Measurements from ENCODE around the gene CSNK2B.

Gene CSNK2B

DNA sequence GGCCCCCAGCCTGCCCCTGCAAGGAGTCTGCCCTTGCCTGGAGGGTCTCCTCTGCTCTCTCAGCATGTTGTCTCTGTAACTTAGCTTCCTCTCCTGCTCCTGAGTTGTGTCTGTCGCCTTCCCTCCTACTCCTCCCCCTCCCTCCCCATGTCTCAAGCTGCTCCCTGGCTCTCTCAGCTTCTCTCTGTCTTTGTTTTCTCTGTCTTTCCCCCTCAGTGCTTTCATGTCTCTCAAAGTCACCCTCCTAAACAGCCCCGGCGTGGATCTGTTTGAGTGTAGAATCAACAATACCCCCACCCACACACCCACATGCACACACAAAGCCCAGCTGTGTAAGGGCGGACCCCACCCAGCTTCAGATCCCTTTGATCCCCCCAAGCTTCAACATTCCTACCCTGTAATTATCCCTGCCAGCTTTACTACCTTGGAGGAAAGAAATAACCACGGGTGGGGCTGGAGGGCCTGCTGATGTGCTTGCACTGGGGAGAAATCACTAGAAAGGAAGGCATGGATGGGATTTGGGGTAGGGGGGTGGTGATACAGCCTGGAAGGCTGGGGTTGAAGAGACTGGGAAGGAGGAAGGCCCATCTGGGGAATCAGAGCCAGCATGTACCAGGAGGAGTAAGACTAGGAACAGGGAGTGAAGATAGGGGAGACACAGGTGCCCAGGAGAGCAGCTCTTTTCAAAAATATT lies 48.3 kb downstream of the CSNK2B start:
- TF ChIP-seq, protein P1, sequence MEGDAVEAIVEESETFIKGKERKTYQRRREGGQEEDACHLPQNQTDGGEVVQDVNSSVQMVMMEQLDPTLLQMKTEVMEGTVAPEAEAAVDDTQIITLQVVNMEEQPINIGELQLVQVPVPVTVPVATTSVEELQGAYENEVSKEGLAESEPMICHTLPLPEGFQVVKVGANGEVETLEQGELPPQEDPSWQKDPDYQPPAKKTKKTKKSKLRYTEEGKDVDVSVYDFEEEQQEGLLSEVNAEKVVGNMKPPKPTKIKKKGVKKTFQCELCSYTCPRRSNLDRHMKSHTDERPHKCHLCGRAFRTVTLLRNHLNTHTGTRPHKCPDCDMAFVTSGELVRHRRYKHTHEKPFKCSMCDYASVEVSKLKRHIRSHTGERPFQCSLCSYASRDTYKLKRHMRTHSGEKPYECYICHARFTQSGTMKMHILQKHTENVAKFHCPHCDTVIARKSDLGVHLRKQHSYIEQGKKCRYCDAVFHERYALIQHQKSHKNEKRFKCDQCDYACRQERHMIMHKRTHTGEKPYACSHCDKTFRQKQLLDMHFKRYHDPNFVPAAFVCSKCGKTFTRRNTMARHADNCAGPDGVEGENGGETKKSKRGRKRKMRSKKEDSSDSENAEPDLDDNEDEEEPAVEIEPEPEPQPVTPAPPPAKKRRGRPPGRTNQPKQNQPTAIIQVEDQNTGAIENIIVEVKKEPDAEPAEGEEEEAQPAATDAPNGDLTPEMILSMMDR (IDR thresholded peaks at IDR 0.05; ENCODE audit: control extremely low read depth, extremely low read depth, low read depth, missing control alignments): no peak
- no peak for DNase-seq (ENCODE audit: extremely low spot score)
- POLR2A ChIA-PET: no interaction called here
- CTCF ChIA-PET: interaction anchor here (0.9 to 3.1 kb wide), 6 partner anchors 10 to 238 kb away, joined by 3 to 21 read pairs (median 6); partner anchors contain the start of genes ABHD16A, DDAH2 and MPIG6B

DNA sequence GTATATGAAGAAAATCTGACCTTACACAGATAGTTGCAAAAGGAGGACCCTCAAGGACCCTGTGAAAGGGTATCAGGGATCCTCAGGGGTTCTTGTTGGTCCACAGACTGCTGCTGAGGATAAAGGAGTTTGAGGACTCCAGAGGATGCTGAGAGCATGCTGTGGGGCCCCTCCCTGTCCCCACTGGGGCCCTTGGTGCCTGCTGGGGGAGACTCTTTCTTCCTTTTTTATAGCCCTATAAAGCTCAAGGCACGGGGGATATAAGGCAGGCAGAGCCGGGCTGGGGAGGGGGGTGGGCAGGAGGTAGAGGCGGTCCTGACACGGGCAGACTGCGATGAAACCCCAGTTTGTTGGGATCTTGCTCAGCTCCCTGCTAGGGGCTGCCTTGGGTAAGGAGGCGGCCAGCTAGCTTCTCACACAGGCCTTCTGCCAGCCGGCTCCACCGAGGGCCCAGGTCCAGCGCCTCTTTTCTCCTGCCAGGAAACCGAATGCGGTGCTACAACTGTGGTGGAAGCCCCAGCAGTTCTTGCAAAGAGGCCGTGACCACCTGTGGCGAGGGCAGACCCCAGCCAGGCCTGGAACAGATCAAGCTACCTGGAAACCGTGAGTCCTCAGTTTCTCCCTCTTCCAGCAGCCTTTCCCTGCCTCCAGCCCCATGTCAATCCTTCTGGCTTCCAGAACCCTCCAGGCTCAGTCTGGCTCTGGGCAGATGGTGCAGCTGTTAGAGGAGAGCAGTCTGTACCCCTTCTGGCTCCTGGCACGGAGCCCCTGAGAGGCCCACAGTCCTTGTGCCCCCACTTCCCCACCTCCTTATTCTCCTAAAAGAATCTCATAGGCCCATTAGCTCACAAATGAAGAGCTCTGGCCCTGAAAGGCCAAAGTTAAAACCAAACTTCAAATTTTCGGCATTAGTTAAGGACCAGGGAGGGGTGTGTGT lies 49.4 kb downstream of the CSNK2B start, which contains the start of gene LY6G6D:
TSS of gene LY6G6D (plus strand) at position 327 of the 937 bp plus-strand sequence. CDS start at position 335, 8 bp downstream.
- ChIA-PET CTCF (interaction anchor here (0.9 to 3.1 kb wide), 7 partner anchors 8 to 237 kb away, joined by 3 to 21 read pairs (median 3); partner anchors contain the start of genes ABHD16A, ATP6V1G2, DDAH2 and MPIG6B), POLR2A (no interaction called here)
- TF ChIP-seq, protein P1 (IDR thresholded peaks at IDR 0.05; ENCODE audit: control extremely low read depth, extremely low read depth, low read depth, missing control alignments): no peak
- no peak for DNase-seq (ENCODE audit: extremely low spot score)

DNA sequence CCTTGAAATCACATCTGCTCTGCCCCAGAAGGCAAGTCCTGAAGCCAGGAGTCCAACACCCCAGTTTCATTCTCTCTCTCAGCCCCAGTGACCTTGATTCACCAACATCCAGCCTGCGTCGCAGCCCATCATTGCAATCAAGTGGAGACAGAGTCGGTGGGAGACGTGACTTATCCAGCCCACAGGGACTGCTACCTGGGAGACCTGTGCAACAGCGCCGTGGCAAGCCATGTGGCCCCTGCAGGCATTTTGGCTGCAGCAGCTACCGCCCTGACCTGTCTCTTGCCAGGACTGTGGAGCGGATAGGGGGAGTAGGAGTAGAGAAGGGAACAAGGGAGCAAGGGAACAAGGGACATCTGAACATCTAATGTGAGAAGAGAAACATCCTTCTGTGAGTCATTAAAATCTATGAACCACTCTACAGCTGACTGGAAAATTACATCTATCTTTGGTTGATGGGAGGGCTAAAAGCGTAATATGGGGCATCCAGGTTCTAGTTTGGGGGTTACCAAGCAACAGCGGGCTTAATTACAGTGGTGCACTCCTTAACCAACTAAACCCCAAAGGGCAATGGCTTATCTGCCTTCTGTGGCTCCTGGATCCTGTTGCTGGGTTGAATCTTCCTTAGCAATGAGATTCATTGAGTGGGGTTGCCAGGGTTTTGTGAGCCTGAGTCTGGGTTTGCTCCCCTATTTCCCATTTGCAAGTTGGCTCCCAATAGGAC lies 51.8 kb downstream of the CSNK2B start:
- ChIA-PET POLR2A (interaction anchor here (0.6 kb wide), 1 partner anchor 118 kb away, joined by 10 read pairs; no protein-coding TSS in a partner anchor), CTCF (no interaction called here)
- no peak for DNase-seq (ENCODE audit: extremely low spot score)
- TF ChIP-seq, protein P1 (IDR thresholded peaks at IDR 0.05; ENCODE audit: control extremely low read depth, extremely low read depth, low read depth, missing control alignments): no peak

DNA sequence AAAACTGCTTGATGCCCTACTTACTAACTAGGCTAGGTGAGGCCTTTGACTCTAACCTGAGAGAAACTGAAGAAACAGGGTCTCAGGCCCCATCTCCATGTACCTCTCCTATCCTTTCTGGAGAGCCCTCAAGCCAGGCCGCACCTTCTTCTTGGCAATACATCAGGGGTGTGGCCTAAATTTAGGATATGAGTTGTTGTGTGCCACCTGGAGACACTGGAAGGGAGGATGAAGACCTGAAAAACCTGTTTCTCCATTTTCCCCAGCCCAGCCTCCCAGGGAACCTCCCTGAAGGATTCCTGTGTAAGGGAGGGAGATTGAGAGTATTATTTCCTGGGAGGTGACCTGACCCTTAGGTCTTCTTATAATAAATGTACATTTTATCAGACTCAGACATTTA lies 52.4 kb downstream of the CSNK2B start:
- ChIA-PET CTCF (no interaction called here), POLR2A (no interaction called here)

DNA sequence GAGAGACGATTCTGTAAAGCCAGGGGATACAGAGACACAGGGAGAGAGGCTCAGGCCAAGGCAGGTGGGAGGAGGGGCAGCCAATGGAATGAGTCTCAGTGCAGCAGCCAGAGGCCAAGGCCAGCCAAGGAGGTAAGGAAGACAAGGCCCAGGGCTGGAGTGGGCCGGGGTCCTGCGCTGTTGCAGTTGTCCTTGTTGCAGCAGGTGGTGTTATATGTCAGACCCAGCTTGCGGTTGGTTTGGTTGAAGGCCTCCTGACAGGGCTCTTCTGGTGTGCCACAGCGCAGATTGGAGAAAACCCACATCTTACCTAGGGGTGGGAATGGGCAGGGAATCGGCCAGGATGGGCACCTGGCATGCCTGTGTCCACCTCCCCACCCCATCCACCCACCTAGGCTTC lies 53.1 kb downstream of the CSNK2B start:
- CTCF ChIA-PET: no interaction called here
- TF ChIP-seq, protein P1 (IDR thresholded peaks at IDR 0.05; ENCODE audit: control extremely low read depth, extremely low read depth, low read depth, missing control alignments): no peak
- POLR2A ChIA-PET: no interaction called here
- no peak for DNase-seq (ENCODE audit: extremely low spot score)

More for the DNA sequence above, 52.4 kb downstream of the CSNK2B start:
- TF ChIP-seq, protein P1 (IDR thresholded peaks at IDR 0.05; ENCODE audit: control extremely low read depth, extremely low read depth, low read depth, missing control alignments): no peak
- DNase-seq (ENCODE audit: extremely low spot score): no peak

All from GM10248 (cell line).